ENCODE measurements around the gene DLX1.

The DLX1 gene

GRCh38 chr2:172100080-172100934 lies 15.0 kb downstream of the DLX1 start:
- TF ChIP-seq CTCF (IDR thresholded peaks at IDR 0.05; ENCODE audit: control insufficient read depth, extremely low read depth, insufficient read depth): no peak
- no peak for DNase-seq (ENCODE audit: low read depth)
- no peak overlapping the region for H3K4me3 ChIP-seq (ENCODE audit: low read depth, low read length)

- H3K4me3 ChIP-seq (ENCODE audit: low read depth, low read length): no peak overlapping the region
- TF ChIP-seq CTCF (IDR thresholded peaks at IDR 0.05; ENCODE audit: control insufficient read depth, extremely low read depth, insufficient read depth): no peak
- DNase-seq (ENCODE audit: low read depth): no peak
These were observed 15.9 kb downstream of the DLX1 start for GRCh38 chr2:172100935-172101820.

GRCh38 chr2:172101821-172102390 lies 16.6 kb downstream of the DLX1 start:
- H3K4me3 ChIP-seq (ENCODE audit: low read depth, low read length): peak overlapping the region; percentile 60
- no peak for DNase-seq (ENCODE audit: low read depth)
- no peak for TF ChIP-seq CTCF (IDR thresholded peaks at IDR 0.05; ENCODE audit: control insufficient read depth, extremely low read depth, insufficient read depth)

- peak within 1 kb of the TSS; percentile 60 for H3K4me3 ChIP-seq (ENCODE audit: low read depth, low read length)
- DNase-seq (ENCODE audit: low read depth): peak; percentile 56
- no peak for TF ChIP-seq CTCF (IDR thresholded peaks at IDR 0.05; ENCODE audit: control insufficient read depth, extremely low read depth, insufficient read depth)
These were observed 17.4 kb downstream of the DLX1 start, which contains the start of gene DLX2 for GRCh38 chr2:172102391-172103359. Gene DLX2 (minus strand): TSS chr2:172102900. CDS start chr2:172102538, 362 bp downstream.

- peak; percentile 65 for DNase-seq (ENCODE audit: low read depth)
These were observed 18.4 kb downstream of the DLX1 start for GRCh38 chr2:172103471-172104272.

More at GRCh38 chr2:172103471-172104272, 18.4 kb downstream of the DLX1 start:
- peak; percentile 88 for TF ChIP-seq CTCF (IDR thresholded peaks at IDR 0.05; ENCODE audit: control insufficient read depth, extremely low read depth, insufficient read depth)
- H3K4me3 ChIP-seq (ENCODE audit: low read depth, low read length): peak overlapping the region; percentile 60

Data from LNCaP clone FGC (cell line).